Gastrocnemius medialis (tissue), 4 donors: ENCODE measurements around the gene DCC. TPM values are rescaled to one million over a fixed set of nuclear protein-coding genes. Genes with fewer than 3 reads are reported as not detected.

Experiments
- ATAC-seq, 2 donors: fragments of 150-250 bp; one replicate each; pipeline ENCODE4 v1.9.1; 2016
- DNase-seq, 2 donors: peaks; one replicate each; pipeline ENCODE4 v3.0.0-alpha.2; 2019
- H3K27ac ChIP-seq, 4 donors: fragments of 200-600 bp; sonication (generic); 1 replicate in 1 of 4; 2 replicates in 3 of 4; pipeline ENCODE4 v1.5.1; 2016 to 2018; ENCODE audit warnings: mild to moderate bottlenecking in 2 of 4, moderate library complexity in 1 of 4
- H3K27me3 ChIP-seq, 3 donors: fragments of 200-600 bp; sonication (generic) in 2 of 3; 1 replicate in 1 of 3; 2 replicates in 2 of 3; pipeline versions ENCODE4 v1.5.1 to v1.6.0; 2016 to 2019; ENCODE audit warnings: mild to moderate bottlenecking in 1 of 3, moderate library complexity in 1 of 3
- H3K36me3 ChIP-seq, 2 donors: fragments of 200-600 bp; sonication (generic) in 1 of 2; one replicate each; pipeline ENCODE4 v1.5.1; 2017 to 2018
- H3K4me1 ChIP-seq, 2 donors: fragments of 200-600 bp; sonication (generic) in 1 of 2; one replicate each; pipeline ENCODE4 v1.5.1; 2016 to 2017; ENCODE audit warnings: mild to moderate bottlenecking in 2 of 2
- H3K4me3 ChIP-seq, 4 donors: fragments of 200-600 bp; sonication (generic) in 3 of 4; 1 replicate in 1 of 4; 2 replicates in 3 of 4; pipeline ENCODE4 v1.5.1; 2016 to 2019; ENCODE audit warnings: mild to moderate bottlenecking in 2 of 4
- H3K9me3 ChIP-seq, 3 donors: fragments of 200-600 bp; sonication (generic) in 2 of 3; 1 replicate in 1 of 3; 2 replicates in 2 of 3; pipeline ENCODE4 v1.5.1; 2016 to 2019
- CTCF ChIP-seq, 5 experiments: fragments of 450-650 bp in 3 of 5; fragments of 200-600 bp in 2 of 5; sonication (generic) in 2 of 5; IDR thresholded peaks in 4 of 5; conservative IDR thresholded peaks in 1 of 5; 1 replicate in 4 of 5; 2 replicates in 1 of 5; pipeline ENCODE4 v1.5.1; 2016 to 2019; ENCODE audit warnings: antibody characterized with exemption in 5 of 5, mild to moderate bottlenecking in 3 of 5, moderate library complexity in 3 of 5
- POLR2A ChIP-seq, 2 donors: fragments of 450-650 bp; IDR thresholded peaks; one replicate each; pipeline ENCODE4 v1.6.1; 2017; ENCODE audit warnings: antibody characterized with exemption in 2 of 2, mild to moderate bottlenecking in 2 of 2, moderate library complexity in 2 of 2
- in situ Hi-C, 4 donors: fragments of 200-750 bp; cut with MboI; loops; one replicate each; pipeline versions ENCODE4 v1.15.0 to v1.8.0; 2017; ENCODE audit warnings: low sequenced_read_pairs in 4 of 4
- intact Hi-C: fragments of 100-400 bp; cut with DNase I; formaldehyde crosslinking; loops from one replicate; pipeline ENCODE4 v1.15.1; 2023; ENCODE audit warnings: low total_unique reads
- total RNA-seq, 4 donors: library from RNA; depleted of rRNA; stranded (reverse); fragments of >200 nt; gene quantifications; one replicate each; pipeline versions ENCODE4 v1.1.0 to v1.2.3, GENCODE V29; 2016

Gene DCC
- total RNA-seq, 4 donors from 2014 or later = not detected

- Histone ChIP-seq H3K27ac (no peak overlapping the region), H3K4me3 (no peak overlapping the region), H3K27me3 (no peaks in the 10 kb centered on the region), H3K4me1 (no peaks in the 10 kb centered on the region), H3K9me3 (no peaks in the 10 kb centered on the region), H3K36me3 (no peaks in the 10 kb centered on the region)
- ATAC-seq (no peak), DNase-seq (no peak)
- in situ Hi-C loops (no loop called here), intact Hi-C loops (no loop called here)
- TF ChIP-seq POLR2A (IDR thresholded peaks at IDR 0.05) = no peak
- no peak for TF ChIP-seq CTCF (IDR thresholded peaks at IDR 0.05 in 4 of 5, conservative IDR thresholded peaks at IDR 0.05 in 1 of 5)
These were observed 26.8 kb upstream of the DCC start for GRCh38 chr18:52313213-52313612.

GRCh38 chr18:52319424-52319983, 20.5 kb upstream of the DCC start:
- no peak for TF ChIP-seq POLR2A (IDR thresholded peaks at IDR 0.05)
- no peak for TF ChIP-seq CTCF (IDR thresholded peaks at IDR 0.05 in 4 of 5, conservative IDR thresholded peaks at IDR 0.05 in 1 of 5)
- H3K27ac ChIP-seq = no peak overlapping the region
- no peaks in the 10 kb centered on the region for H3K36me3 ChIP-seq
- no peaks in the 10 kb centered on the region for H3K9me3 ChIP-seq
- no peak overlapping the region for H3K4me3 ChIP-seq
- no peaks in the 10 kb centered on the region for H3K4me1 ChIP-seq
- no peak for ATAC-seq
- intact Hi-C loops (no loop called here), in situ Hi-C loops (no loop called here)
- no peak for DNase-seq
- no peaks in the 10 kb centered on the region for H3K27me3 ChIP-seq

- DNase-seq = no peak
- no peak for ATAC-seq
- in situ Hi-C loops (no loop called here), intact Hi-C loops (no loop called here)
- H3K27me3 ChIP-seq = no peaks in the 10 kb centered on the region
- H3K36me3 ChIP-seq = no peaks in the 10 kb centered on the region
- no peaks in the 10 kb centered on the region for H3K9me3 ChIP-seq
- no peak for TF ChIP-seq CTCF (IDR thresholded peaks at IDR 0.05 in 4 of 5, conservative IDR thresholded peaks at IDR 0.05 in 1 of 5)
- no peak for TF ChIP-seq POLR2A (IDR thresholded peaks at IDR 0.05)
- no peaks in the 10 kb centered on the region for H3K4me1 ChIP-seq
- H3K4me3 ChIP-seq = no peak overlapping the region
- H3K27ac ChIP-seq = no peak overlapping the region
These were observed 17.7 kb upstream of the DCC start for GRCh38 chr18:52322307-52322706.

DNA sequence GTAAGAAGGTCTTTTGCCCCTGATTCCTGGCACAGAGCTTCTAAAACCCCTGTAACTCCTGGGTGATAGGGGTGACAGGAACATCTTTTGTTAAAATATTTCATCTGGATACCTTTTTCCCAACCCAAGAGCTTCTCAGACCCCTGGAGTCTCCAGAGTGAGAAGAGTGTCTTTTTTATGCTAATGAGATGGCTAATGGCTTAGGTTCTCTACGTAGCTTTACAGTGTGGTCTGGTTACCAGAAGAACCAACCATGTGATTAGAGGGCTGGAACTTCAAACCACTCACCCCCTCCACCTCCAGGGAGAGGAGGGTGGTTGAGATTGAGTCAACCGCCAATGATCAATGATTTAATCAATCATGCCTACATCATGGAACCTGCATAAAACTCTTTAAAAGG, 16.2 kb upstream of the DCC start:
- no peak overlapping the region for H3K27ac ChIP-seq
- no peaks in the 10 kb centered on the region for H3K36me3 ChIP-seq
- H3K27me3 ChIP-seq = no peaks in the 10 kb centered on the region
- no peaks in the 10 kb centered on the region for H3K9me3 ChIP-seq
- TF ChIP-seq CTCF (IDR thresholded peaks at IDR 0.05 in 4 of 5, conservative IDR thresholded peaks at IDR 0.05 in 1 of 5) = no peak
- TF ChIP-seq POLR2A (IDR thresholded peaks at IDR 0.05) = no peak
- in situ Hi-C loops = no loop called here
- intact Hi-C loops = no loop called here
- no peak for DNase-seq
- ATAC-seq = no peak
- no peak overlapping the region for H3K4me3 ChIP-seq
- no peaks in the 10 kb centered on the region for H3K4me1 ChIP-seq

DNA sequence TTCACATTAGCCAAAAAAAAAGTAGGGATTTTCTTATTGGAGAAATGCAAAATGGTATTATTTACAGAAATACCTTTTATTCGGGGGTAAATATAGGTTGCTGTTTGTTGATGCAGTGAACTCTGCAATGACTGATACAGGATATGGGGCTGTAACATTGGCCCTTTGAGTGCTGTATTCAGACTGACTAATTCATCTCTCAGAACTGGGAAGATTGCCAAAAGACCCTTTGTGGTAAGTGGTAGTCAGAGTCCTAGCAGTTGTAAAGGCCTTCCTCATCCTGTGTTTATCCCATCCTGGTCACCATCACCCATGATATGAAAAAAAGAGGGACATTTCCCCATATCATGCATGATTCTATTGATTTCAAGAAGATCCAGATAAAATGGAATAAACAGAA, 14.0 kb upstream of the DCC start:
- Histone ChIP-seq H3K4me3 (no peak overlapping the region), H3K27me3 (no peaks in the 10 kb centered on the region), H3K27ac (no peak overlapping the region), H3K4me1 (no peaks in the 10 kb centered on the region), H3K9me3 (no peaks in the 10 kb centered on the region), H3K36me3 (no peaks in the 10 kb centered on the region)
- in situ Hi-C loops = no loop called here
- intact Hi-C loops = no loop called here
- DNase-seq (no peak), ATAC-seq (no peak)
- TF ChIP-seq CTCF (IDR thresholded peaks at IDR 0.05 in 4 of 5, conservative IDR thresholded peaks at IDR 0.05 in 1 of 5) (no peak), POLR2A (IDR thresholded peaks at IDR 0.05) (no peak)
